Measurements from ENCODE around the gene GPR161.

GPR161 gene

DNA sequence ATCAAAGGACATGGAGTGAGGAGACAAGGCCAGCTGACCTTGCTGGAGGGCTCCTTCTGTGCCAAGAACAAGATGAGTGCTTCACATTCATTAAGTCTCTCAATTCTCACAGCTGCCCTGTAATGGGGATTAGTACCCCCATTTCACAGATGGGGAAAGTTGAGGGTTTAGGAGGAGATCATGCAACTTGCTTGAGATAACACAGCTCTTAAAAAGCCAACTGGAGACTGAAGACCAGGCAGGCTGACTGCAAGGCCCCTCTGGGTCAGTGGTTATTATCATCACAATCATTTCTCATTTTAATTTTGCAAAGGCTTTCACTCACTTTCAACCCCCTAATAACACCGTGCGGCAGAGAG, 46.8 kb downstream of the GPR161 start:
- Histone ChIP-seq H3K9me3 (ENCODE audit: insufficient read depth, low read depth, low read length) (no peaks in the 10 kb centered on the region), H4K20me1 (ENCODE audit: insufficient read depth, low read length, poor library complexity, severe bottlenecking) (no peaks in the 10 kb centered on the region), H3K36me3 (ENCODE audit: insufficient read depth, low read length) (no peaks in the 10 kb centered on the region), H3K4me1 (ENCODE audit: insufficient read depth, low read length, poor library complexity, severe bottlenecking) (no peaks in the 10 kb centered on the region), H3K79me2 (ENCODE audit: insufficient read depth, low read length) (no peaks in the 10 kb centered on the region), H3K4me2 (ENCODE audit: low read depth, low read length, poor library complexity, severe bottlenecking) (no peak overlapping the region), H3K27me3 (ENCODE audit: insufficient read depth, low read length, poor library complexity, severe bottlenecking) (no peaks in the 10 kb centered on the region), H3K9me2 (replicated peaks; ENCODE audit: low read depth, low read length) (no peaks in the 10 kb centered on the region), H3K9ac (ENCODE audit: low read depth, low read length, poor library complexity, severe bottlenecking) (no peak overlapping the region), H2AFZ (ENCODE audit: low read length) (no peak overlapping the region), H3K4me3 (ENCODE audit: low read length, poor library complexity, severe bottlenecking) (no peak overlapping the region), H3F3A (ENCODE audit: low read depth) (no peaks in the 10 kb centered on the region)
- TF ChIP-seq EZH2phosphoT487 (IDR thresholded peaks at IDR 0.05; ENCODE audit: borderline replicate concordance) = no peak
- TF ChIP-seq, protein P1, sequence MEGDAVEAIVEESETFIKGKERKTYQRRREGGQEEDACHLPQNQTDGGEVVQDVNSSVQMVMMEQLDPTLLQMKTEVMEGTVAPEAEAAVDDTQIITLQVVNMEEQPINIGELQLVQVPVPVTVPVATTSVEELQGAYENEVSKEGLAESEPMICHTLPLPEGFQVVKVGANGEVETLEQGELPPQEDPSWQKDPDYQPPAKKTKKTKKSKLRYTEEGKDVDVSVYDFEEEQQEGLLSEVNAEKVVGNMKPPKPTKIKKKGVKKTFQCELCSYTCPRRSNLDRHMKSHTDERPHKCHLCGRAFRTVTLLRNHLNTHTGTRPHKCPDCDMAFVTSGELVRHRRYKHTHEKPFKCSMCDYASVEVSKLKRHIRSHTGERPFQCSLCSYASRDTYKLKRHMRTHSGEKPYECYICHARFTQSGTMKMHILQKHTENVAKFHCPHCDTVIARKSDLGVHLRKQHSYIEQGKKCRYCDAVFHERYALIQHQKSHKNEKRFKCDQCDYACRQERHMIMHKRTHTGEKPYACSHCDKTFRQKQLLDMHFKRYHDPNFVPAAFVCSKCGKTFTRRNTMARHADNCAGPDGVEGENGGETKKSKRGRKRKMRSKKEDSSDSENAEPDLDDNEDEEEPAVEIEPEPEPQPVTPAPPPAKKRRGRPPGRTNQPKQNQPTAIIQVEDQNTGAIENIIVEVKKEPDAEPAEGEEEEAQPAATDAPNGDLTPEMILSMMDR (conservative IDR thresholded peaks at IDR 0.05; ENCODE audit: low read length) = no peak

DNA sequence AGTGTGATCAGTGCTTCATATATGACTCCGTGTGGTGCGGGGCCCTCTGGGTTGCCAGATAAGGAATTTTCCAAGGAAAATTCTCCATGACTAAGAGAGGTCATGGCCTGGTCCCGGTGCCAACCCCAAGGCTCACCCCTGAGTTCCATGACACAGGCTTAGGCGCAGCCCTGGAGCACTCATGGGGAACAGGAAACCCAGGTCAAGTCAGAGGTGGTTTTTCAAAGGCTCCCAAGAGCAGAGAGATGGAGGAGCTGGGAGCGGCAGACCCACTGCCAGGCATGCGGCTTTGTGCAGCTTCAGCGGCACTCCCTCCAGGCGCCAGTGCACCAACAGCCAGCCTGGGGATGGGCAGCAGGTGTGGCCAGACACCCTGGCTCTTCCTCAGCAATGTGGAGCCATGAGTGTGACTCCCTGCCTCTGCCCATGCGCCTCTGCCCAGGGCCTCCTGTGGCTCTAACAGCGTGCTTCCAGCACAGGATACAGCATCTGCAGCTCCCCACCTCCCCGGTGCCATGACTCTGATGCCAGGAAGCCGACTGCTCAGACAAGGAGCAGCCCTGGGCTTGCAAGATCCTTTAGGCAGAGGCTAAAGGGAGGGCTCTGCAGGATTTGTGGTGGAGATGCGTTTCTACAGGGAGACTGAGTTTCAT, 47.3 kb downstream of the GPR161 start:
- Histone ChIP-seq H3K4me1 (ENCODE audit: insufficient read depth, low read length, poor library complexity, severe bottlenecking) (no peaks in the 10 kb centered on the region), H3K36me3 (ENCODE audit: insufficient read depth, low read length) (no peaks in the 10 kb centered on the region), H3K27me3 (ENCODE audit: insufficient read depth, low read length, poor library complexity, severe bottlenecking) (no peaks in the 10 kb centered on the region), H3K9ac (ENCODE audit: low read depth, low read length, poor library complexity, severe bottlenecking) (no peak overlapping the region), H4K20me1 (ENCODE audit: insufficient read depth, low read length, poor library complexity, severe bottlenecking) (no peaks in the 10 kb centered on the region), H3K79me2 (ENCODE audit: insufficient read depth, low read length) (no peaks in the 10 kb centered on the region), H3K9me2 (replicated peaks; ENCODE audit: low read depth, low read length) (no peaks in the 10 kb centered on the region), H3K4me2 (ENCODE audit: low read depth, low read length, poor library complexity, severe bottlenecking) (no peak overlapping the region), H3K4me3 (ENCODE audit: low read length, poor library complexity, severe bottlenecking) (no peak overlapping the region), H3K9me3 (ENCODE audit: insufficient read depth, low read depth, low read length) (no peaks in the 10 kb centered on the region), H3F3A (ENCODE audit: low read depth) (no peaks in the 10 kb centered on the region), H2AFZ (ENCODE audit: low read length) (no peak overlapping the region)
- TF ChIP-seq EZH2phosphoT487 (IDR thresholded peaks at IDR 0.05; ENCODE audit: borderline replicate concordance) = no peak
- TF ChIP-seq, protein P1 (conservative IDR thresholded peaks at IDR 0.05; ENCODE audit: low read length) = no peak

DNA sequence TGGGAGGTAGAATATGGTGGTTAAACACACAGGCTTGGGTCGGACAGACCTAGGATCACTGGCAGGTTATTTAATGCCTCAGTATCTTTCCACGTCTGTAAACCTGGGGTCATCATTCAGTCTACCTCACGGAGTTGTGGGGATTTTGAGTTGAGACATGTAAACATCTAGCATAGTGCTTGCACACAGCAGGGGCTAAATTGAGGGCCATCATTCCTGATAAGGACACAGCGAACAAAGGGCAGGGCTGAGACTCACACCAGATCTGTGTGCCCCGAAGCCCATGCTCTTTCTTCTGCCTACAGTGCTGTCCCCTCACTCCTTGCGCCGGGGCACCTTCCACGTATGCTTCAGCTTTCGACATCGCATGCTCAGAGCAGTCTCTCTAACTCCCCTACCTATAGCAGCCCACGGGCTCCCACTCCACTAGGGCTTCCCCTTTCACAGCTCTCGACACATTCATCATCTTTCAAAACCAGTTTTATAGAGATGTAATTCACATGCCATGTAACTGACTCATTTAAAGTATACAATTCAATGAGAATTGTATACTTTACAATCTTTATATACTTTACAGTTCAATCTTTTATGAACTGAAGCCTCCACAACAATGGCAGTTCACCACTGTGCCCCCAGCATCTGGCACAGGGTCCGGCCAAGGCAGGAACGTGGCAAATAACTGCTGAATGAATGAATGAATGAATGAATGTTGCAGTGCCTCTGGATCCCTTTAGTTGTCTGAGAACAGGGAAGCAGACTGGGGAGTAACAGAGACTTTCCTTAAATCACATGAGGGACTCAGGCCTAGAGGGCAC, 48.0 kb downstream of the GPR161 start:
- no peaks in the 10 kb centered on the region for H4K20me1 ChIP-seq (ENCODE audit: insufficient read depth, low read length, poor library complexity, severe bottlenecking)
- no peaks in the 10 kb centered on the region for H3K79me2 ChIP-seq (ENCODE audit: insufficient read depth, low read length)
- no peaks in the 10 kb centered on the region for H3F3A ChIP-seq (ENCODE audit: low read depth)
- H3K9ac ChIP-seq (ENCODE audit: low read depth, low read length, poor library complexity, severe bottlenecking) = no peak overlapping the region
- H3K9me2 ChIP-seq (replicated peaks; ENCODE audit: low read depth, low read length) = no peaks in the 10 kb centered on the region
- no peak overlapping the region for H3K4me3 ChIP-seq (ENCODE audit: low read length, poor library complexity, severe bottlenecking)
- no peak for TF ChIP-seq EZH2phosphoT487 (IDR thresholded peaks at IDR 0.05; ENCODE audit: borderline replicate concordance)
- TF ChIP-seq, protein P1 (conservative IDR thresholded peaks at IDR 0.05; ENCODE audit: low read length) = no peak
- no peak overlapping the region for H3K4me2 ChIP-seq (ENCODE audit: low read depth, low read length, poor library complexity, severe bottlenecking)
- no peak overlapping the region for H2AFZ ChIP-seq (ENCODE audit: low read length)
- no peaks in the 10 kb centered on the region for H3K9me3 ChIP-seq (ENCODE audit: insufficient read depth, low read depth, low read length)
- H3K27me3 ChIP-seq (ENCODE audit: insufficient read depth, low read length, poor library complexity, severe bottlenecking) = no peaks in the 10 kb centered on the region
- peaks cover 7% of the 10 kb centered on the region for H3K4me1 ChIP-seq (ENCODE audit: insufficient read depth, low read length, poor library complexity, severe bottlenecking)
- H3K36me3 ChIP-seq (ENCODE audit: insufficient read depth, low read length) = no peaks in the 10 kb centered on the region
